Thyroid gland (tissue), 4 donors: ENCODE data around the gene SDC3. TPM values are rescaled to one million over a fixed set of nuclear protein-coding genes. Genes with fewer than 3 reads are reported as not detected.

Experiments
- DNase-seq, 2 donors: peaks; one replicate each; pipeline ENCODE4 v3.0.0-alpha.2; 2019
- H3K27ac ChIP-seq, 3 donors: fragments of 200-600 bp; sonication (generic); 1 replicate in 2 of 3; 2 replicates in 1 of 3; pipeline ENCODE4 v1.5.1; 2016 to 2019; ENCODE audit warnings: mild to moderate bottlenecking in 1 of 3, moderate library complexity in 1 of 3
- H3K27me3 ChIP-seq: fragments of 200-600 bp; sonication (generic); one replicate; pipeline ENCODE4 v1.5.1; 2019
- H3K36me3 ChIP-seq, 2 donors: fragments of 200-600 bp; sonication (generic); one replicate each; pipeline ENCODE4 v1.5.1; 2016 to 2019
- H3K4me1 ChIP-seq, 2 donors: fragments of 200-600 bp; sonication (generic); one replicate each; pipeline ENCODE4 v1.5.1; 2017 to 2019
- H3K4me3 ChIP-seq, 3 donors: fragments of 200-600 bp; sonication (generic); replicated peaks in 1 of 3; 1 replicate in 2 of 3; 2 replicates in 1 of 3; pipeline ENCODE4 v1.5.1; 2016; ENCODE audit warnings: mild to moderate bottlenecking in 1 of 3
- H3K9me3 ChIP-seq: fragments of 200-600 bp; sonication (generic); one replicate; pipeline ENCODE4 v1.5.1; 2017
- POLR2A ChIP-seq, 2 donors: fragments of 450-650 bp; IDR thresholded peaks; one replicate each; pipeline ENCODE4 v1.6.1; 2017; ENCODE audit warnings: antibody characterized with exemption in 2 of 2, mild to moderate bottlenecking in 2 of 2, moderate library complexity in 1 of 2
- WGBS, 2 donors: methylation state at CpG; one replicate each; pipeline ENCODE4 v1.1.5; 2017; 5-methylcytosine and 5-hydroxymethylcytosine counted together
- intact Hi-C: fragments of 100-400 bp; cut with DNase I; formaldehyde crosslinking; loops from one replicate; pipeline ENCODE4 v1.15.1; 2023
- total RNA-seq, 4 donors: library from RNA; depleted of rRNA; stranded (reverse); fragments of >200 nt; gene quantifications; one replicate each; pipeline ENCODE4 v1.2.3, GENCODE V29; 2016
- TF ChIP-seq, protein P1 (sequence below), 6 experiments: fragments of 200-600 bp in 3 of 6; fragments of 450-650 bp in 3 of 6; sonication (generic) in 3 of 6; IDR thresholded peaks; one replicate each; pipeline ENCODE4 v1.5.1; 2016 to 2019; ENCODE audit warnings: antibody characterized with exemption in 6 of 6, mild to moderate bottlenecking in 2 of 6, inconsistent platforms in 1 of 6, moderate library complexity in 1 of 6

Gene SDC3
- total RNA-seq, 4 donors from 2014 or later = 13.2 to 19.5 (median 15.9) TPM

DNA sequence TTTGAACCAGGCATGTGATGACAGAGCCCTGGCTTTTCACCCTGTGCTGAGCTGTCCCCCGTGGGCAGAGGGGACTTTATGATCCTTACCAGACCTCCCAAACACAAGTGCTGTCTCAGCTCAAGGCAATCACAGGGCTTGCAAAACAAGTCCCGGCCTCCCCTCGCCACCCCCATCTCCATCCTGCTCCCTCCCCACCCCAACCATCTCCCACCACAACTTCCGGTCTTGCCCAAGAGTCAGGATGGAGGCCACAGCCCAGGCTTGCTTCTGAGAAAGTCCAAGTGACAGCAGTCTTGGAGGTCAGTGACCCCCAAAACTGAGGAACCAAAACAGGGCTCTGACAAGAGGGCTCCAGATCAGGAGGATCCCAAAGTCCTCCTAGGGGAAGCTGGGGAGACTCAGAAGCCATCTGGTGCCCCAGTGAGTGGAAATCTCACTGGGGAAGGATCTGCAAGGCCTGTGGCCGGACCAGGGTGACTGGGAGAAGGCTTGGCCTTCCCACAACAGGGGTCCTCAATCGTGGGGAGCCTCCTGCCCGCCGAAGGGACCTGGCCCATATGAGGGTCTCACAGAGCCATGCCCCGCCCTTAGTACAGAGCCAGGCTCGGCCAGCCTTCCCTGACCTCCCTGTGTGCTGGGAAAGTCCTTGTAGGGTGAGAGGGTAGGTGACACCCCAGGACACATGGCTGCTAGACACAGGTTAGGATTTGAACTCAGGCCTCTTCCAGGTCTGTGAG lies 4.5 kb upstream of the SDC3 start:
- intact Hi-C loops = loop anchor here (5.0 kb wide), 2 partner anchors 111 to 131 kb away; no protein-coding TSS in a partner anchor
- Histone ChIP-seq H3K4me3 (no peak overlapping the region), H3K4me1 (peaks cover 19 to 27% of the 10 kb centered on the region in 2 donors), H3K36me3 (no peaks in the 10 kb centered on the region), H3K27me3 (no peaks in the 10 kb centered on the region), H3K27ac (no peak overlapping the region), H3K9me3 (no peaks in the 10 kb centered on the region)
- peak in 1 of 2 donors; percentile 27 for DNase-seq
- WGBS, 2 donors = 81 to 88% methylated on average over 9 to 10 of the region's 10 CpGs
- TF ChIP-seq, protein P1, sequence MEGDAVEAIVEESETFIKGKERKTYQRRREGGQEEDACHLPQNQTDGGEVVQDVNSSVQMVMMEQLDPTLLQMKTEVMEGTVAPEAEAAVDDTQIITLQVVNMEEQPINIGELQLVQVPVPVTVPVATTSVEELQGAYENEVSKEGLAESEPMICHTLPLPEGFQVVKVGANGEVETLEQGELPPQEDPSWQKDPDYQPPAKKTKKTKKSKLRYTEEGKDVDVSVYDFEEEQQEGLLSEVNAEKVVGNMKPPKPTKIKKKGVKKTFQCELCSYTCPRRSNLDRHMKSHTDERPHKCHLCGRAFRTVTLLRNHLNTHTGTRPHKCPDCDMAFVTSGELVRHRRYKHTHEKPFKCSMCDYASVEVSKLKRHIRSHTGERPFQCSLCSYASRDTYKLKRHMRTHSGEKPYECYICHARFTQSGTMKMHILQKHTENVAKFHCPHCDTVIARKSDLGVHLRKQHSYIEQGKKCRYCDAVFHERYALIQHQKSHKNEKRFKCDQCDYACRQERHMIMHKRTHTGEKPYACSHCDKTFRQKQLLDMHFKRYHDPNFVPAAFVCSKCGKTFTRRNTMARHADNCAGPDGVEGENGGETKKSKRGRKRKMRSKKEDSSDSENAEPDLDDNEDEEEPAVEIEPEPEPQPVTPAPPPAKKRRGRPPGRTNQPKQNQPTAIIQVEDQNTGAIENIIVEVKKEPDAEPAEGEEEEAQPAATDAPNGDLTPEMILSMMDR (IDR thresholded peaks at IDR 0.05) = no peak
- no peak for TF ChIP-seq POLR2A (IDR thresholded peaks at IDR 0.05)

DNA sequence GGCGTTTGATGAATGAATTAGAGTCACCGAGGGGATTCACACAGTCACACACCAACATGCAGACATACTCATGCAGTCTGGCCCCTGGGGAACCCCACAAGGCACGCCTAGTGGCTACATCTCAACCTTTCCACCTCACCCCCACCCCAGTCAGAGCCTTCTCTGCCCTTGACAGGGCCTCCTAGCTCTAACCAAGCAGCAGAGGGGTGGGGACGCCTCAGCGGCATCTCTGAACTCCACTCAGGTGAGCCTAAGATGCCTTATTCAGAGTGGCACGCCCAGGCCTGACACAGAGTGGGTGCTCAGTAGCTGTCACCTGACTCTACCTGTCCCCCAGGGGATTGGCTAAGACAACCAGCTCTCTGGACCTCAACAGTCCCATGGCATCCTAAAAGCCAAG lies 3.7 kb upstream of the SDC3 start:
- Histone ChIP-seq H3K4me3 (no peak overlapping the region), H3K9me3 (no peaks in the 10 kb centered on the region), H3K36me3 (no peaks in the 10 kb centered on the region), H3K27me3 (no peaks in the 10 kb centered on the region), H3K27ac (no peak overlapping the region), H3K4me1 (peaks cover 19 to 35% of the 10 kb centered on the region in 2 donors)
- WGBS, 2 donors = 72 to 92% methylated on average over 4 to 6 of the region's 6 CpGs
- intact Hi-C loops = loop anchor here (5.0 kb wide), 2 partner anchors 110 to 130 kb away; no protein-coding TSS in a partner anchor
- no peak for DNase-seq
- no peak for TF ChIP-seq POLR2A (IDR thresholded peaks at IDR 0.05)
- TF ChIP-seq, protein P1 (IDR thresholded peaks at IDR 0.05) = no peak

DNA sequence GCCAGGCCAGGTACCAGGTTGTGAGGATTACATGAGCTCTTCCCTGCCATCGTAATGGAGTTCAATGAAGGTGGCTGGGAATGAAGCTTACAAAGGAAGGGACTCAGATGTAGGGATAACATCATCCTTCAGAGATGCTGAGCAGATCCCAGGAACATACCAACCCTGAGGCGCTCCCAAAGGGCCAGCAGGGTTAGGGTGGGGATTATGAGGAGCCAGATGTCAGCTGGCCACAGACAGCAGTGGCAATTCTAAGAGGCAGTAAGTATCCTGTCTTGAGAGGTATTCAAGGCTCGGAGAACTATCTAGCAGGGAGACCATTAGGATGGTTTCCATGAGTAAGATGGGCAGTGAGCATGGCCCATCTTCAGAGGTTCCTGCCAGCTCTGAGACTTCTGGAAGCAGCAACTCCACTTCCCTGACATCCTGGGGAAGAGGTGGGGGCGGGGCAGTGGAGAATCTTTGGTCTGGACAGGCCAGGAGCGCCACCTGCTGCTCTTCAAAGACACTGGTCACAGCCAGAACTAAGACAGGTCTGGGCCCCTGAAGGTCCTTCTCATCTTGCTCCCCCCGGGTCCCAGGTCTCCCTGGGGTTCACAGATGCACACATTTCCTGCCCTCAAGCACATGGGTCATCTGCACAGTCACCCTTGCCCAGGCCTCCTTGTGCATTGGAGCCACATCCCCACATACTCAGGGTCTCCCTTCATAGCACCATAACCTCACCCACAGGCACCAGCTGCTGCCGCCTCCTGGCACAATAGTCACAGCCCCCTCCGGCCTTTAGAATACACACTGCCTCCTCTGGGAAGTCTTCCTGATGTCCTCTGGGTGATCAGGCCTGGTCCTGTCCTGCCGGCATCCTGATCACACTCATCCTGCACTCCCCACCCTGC lies 2.7 kb upstream of the SDC3 start:
- Histone ChIP-seq H3K27me3 (no peaks in the 10 kb centered on the region), H3K4me1 (peaks cover 19 to 35% of the 10 kb centered on the region in 2 donors), H3K4me3 (no peak overlapping the region), H3K27ac (no peak overlapping the region), H3K9me3 (no peaks in the 10 kb centered on the region), H3K36me3 (no peaks in the 10 kb centered on the region)
- 44% methylated on average over 9 of the region's 9 CpGs for WGBS, 2 donors
- peak; percentile 91 to 92 for DNase-seq
- intact Hi-C loops = loop anchor here (2.0 to 5.0 kb wide), 3 partner anchors 109 to 191 kb away; no protein-coding TSS in a partner anchor
- TF ChIP-seq, protein P1 (IDR thresholded peaks at IDR 0.05) = peak; percentile 60 to 92 (median 88)
- TF ChIP-seq POLR2A (IDR thresholded peaks at IDR 0.05) = no peak

DNA sequence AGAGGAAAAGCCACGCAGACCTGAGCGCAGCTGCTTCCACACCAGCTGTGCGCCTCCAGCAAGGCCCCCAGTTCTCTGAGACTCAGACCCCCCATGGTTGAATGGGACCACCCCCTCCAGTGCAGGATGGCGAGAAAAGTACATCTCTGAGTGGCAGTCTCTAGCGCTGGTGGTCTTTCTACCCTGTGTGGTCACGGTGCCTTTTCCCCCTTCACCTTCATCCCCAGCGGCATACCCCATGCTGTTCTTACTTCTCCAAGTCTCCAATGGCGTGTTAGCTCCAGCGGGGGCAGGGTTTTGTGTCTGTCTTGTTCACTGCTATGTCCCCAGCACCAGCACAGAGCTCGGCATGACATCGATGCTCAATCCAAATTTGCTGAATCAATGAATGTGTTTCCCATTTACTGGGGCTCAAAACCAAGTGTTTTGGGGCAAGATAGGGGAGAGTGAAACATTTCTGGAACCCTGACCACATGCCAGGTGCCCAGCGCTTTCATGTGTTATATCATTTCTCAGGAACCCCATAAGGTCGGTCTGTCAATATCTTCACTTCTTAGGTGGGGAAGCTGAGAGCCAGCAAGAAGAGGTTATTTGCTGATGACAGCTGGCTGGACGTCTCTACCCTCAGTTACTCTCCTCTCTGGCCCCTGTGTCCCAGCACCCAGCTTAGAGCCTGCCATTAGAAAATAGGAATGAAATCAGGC lies 959 bp upstream of the SDC3 start:
- Histone ChIP-seq H3K27me3 (no peaks in the 10 kb centered on the region), H3K4me1 (peaks cover 19 to 39% of the 10 kb centered on the region in 2 donors), H3K27ac (peak overlapping the region in 1 of 3 donors; percentile 29), H3K36me3 (no peaks in the 10 kb centered on the region), H3K9me3 (no peaks in the 10 kb centered on the region), H3K4me3 (no peak overlapping the region)
- TF ChIP-seq, protein P1 (IDR thresholded peaks at IDR 0.05) = no peak
- no peak for TF ChIP-seq POLR2A (IDR thresholded peaks at IDR 0.05)
- peak in 1 of 2 donors; percentile 30 for DNase-seq
- WGBS, 2 donors = 86 to 87% methylated on average over 11 to 13 of the region's 14 CpGs
- intact Hi-C loops = loop anchor here (2.0 to 5.0 kb wide), 3 partner anchors 107 to 189 kb away; no protein-coding TSS in a partner anchor
